Brain microvascular endothelial cell (primary cell): ENCODE measurements around the gene PRKX.
A peak's percentile ranks its signal among the peaks of the same experiment; 100 is the strongest.
"Not testable (repeated sequence)": the region's sequence is repeated elsewhere in the genome, so short reads cannot be mapped to it uniquely, and the experiment has no call there.

ENCODE experiments used
- DNase-seq: peaks from one replicate; pipeline ENCODE4 v3.0.0-alpha.2; 2020
- H3K27ac ChIP-seq: fragments of 250-450 bp; sonication (Bioruptor Pico); 2 replicates; pipeline ENCODE4 v1.5.1; 2020; ENCODE audit warnings: mild to moderate bottlenecking, moderate library complexity
- H3K27me3 ChIP-seq: fragments of 250-450 bp; sonication (Bioruptor Pico); replicated peaks from 2 replicates; pipeline ENCODE4 v1.5.1; 2020; ENCODE audit warnings: mild to moderate bottlenecking
- H3K36me3 ChIP-seq: fragments of 250-450 bp; sonication (Bioruptor Pico); replicated peaks from 2 replicates; pipeline ENCODE4 v1.5.1; 2020; ENCODE audit warnings: mild to moderate bottlenecking
- H3K4me3 ChIP-seq: 2 replicates; pipeline ENCODE4 v1.5.1; 2011; ENCODE audit warnings: low read depth, mild to moderate bottlenecking, control low read depth, low read length, moderate library complexity
- CTCF ChIP-seq: IDR thresholded peaks from 2 replicates; pipeline ENCODE4 v1.5.1; 2011; ENCODE audit warnings: low read depth, mild to moderate bottlenecking, moderate library complexity, low read length, control low read depth, inconsistent platforms; ENCODE audit errors: missing control alignments
- in situ Hi-C: cut with HindIII; loops from 2 replicates; pipeline ENCODE4 v1.10.0; 2017; ENCODE audit warnings: low sequenced_read_pairs, low pct_ligation_motif_present

PRKX gene

GRCh38 chrX:3711331-3711917 is 2.0 kb downstream of the PRKX start:
- peak overlapping the region; percentile 64 for H3K4me3 ChIP-seq
- no peak for TF ChIP-seq CTCF
- H3K27ac ChIP-seq, result no peak overlapping the region
- DNase-seq, result no peak
- in situ Hi-C loops, result no loop called here
- H3K27me3 ChIP-seq, result no peaks in the 10 kb centered on the region
- no peaks in the 10 kb centered on the region for H3K36me3 ChIP-seq

GRCh38 chrX:3707673-3708274 is 5.7 kb downstream of the PRKX start:
- H3K27me3 ChIP-seq, H3K4me3 ChIP-seq, DNase-seq, in situ Hi-C loops, H3K27ac ChIP-seq, H3K36me3 ChIP-seq: not testable (repeated sequence)

GRCh38 chrX:3706481-3706880 is 7.0 kb downstream of the PRKX start:
- Histone ChIP-seq H3K36me3 (no peaks in the 10 kb centered on the region), H3K4me3 (no peak overlapping the region), H3K27ac (no peak overlapping the region), H3K27me3 (no peaks in the 10 kb centered on the region)
- DNase-seq, result no peak
- no peak for TF ChIP-seq CTCF
- in situ Hi-C loops, result no loop called here

GRCh38 chrX:3703251-3703650 is 10.2 kb downstream of the PRKX start:
- in situ Hi-C loops, H3K36me3 ChIP-seq, DNase-seq, H3K4me3 ChIP-seq, H3K27ac ChIP-seq, H3K27me3 ChIP-seq: not testable (repeated sequence)

- in situ Hi-C loops, H3K4me3 ChIP-seq, H3K27ac ChIP-seq: not testable (repeated sequence)
Measured at GRCh38 chrX:3702095-3702494, 11.4 kb downstream of the PRKX start.

GRCh38 chrX:3701445-3701928 is 12.0 kb downstream of the PRKX start:
- DNase-seq, H3K4me3 ChIP-seq, in situ Hi-C loops, H3K27me3 ChIP-seq, H3K36me3 ChIP-seq, H3K27ac ChIP-seq: not testable (repeated sequence)

More at GRCh38 chrX:3702095-3702494, 11.4 kb downstream of the PRKX start:
- H3K36me3 ChIP-seq, DNase-seq, H3K27me3 ChIP-seq: not testable (repeated sequence)

- Histone ChIP-seq H3K36me3 (no peaks in the 10 kb centered on the region), H3K27me3 (no peaks in the 10 kb centered on the region), H3K27ac (peak overlapping the region; percentile 59), H3K4me3 (peak overlapping the region; percentile 16)
- TF ChIP-seq CTCF, result no peak
- in situ Hi-C loops, result no loop called here
- DNase-seq, result no peak
Measured at GRCh38 chrX:3699821-3700381, 13.5 kb downstream of the PRKX start.
